Endothelial cell of umbilical vein (primary cell): ENCODE data around the gene ABR.

Experiments used
- EZH2 ChIP-seq: IDR thresholded peaks from 2 replicates; pipeline ENCODE4 v1.6.1; 2012; ENCODE audit warnings: borderline replicate concordance, low read depth, mild to moderate bottlenecking, moderate library complexity, low read length, inconsistent platforms; ENCODE audit not compliant: severe bottlenecking
- FOS ChIP-seq: IDR thresholded peaks from 2 replicates; pipeline ENCODE4 v1.6.1; 2011; ENCODE audit warnings: mild to moderate bottlenecking, low read length, moderate library complexity, borderline replicate concordance; ENCODE audit not compliant: insufficient read depth
- GATA2 ChIP-seq: IDR thresholded peaks from 2 replicates; pipeline ENCODE4 v1.7.0; 2011; ENCODE audit warnings: low read depth, mild to moderate bottlenecking, moderate library complexity, mixed read lengths, low read length; ENCODE audit not compliant: insufficient read length, insufficient read depth
- MYC ChIP-seq: IDR thresholded peaks from one replicate; pipeline ENCODE4 v1.6.1; 2011; ENCODE audit warnings: mild to moderate bottlenecking, low read depth, low read length
- POLR2A ChIP-seq: IDR thresholded peaks from 2 replicates; pipeline ENCODE4 v1.6.1; 2012; ENCODE audit warnings: low read depth, mild to moderate bottlenecking, control low read depth, low read length
- POLR2AphosphoS5 ChIP-seq: IDR thresholded peaks from 2 replicates; pipeline ENCODE4 v1.6.1; 2012; ENCODE audit warnings: low read depth, mild to moderate bottlenecking, control low read depth, low read length, moderate library complexity; ENCODE audit not compliant: insufficient read depth
- TF ChIP-seq, protein P1 (sequence below), 2 donors: IDR thresholded peaks; 1 replicate in 1 of 2; 2 replicates in 1 of 2; pipeline ENCODE4 v1.5.1; 2011; ENCODE audit warnings: low read length in 2 of 2, mild to moderate bottlenecking in 2 of 2, moderate library complexity in 2 of 2, control low read depth in 1 of 2, inconsistent platforms in 1 of 2, low read depth in 1 of 2; ENCODE audit not compliant: insufficient read depth in 1 of 2; ENCODE audit errors: extremely low read depth in 1 of 2
- TF ChIP-seq, protein P2 (sequence below): IDR thresholded peaks from 2 replicates; pipeline ENCODE4 v1.6.1; 2011; ENCODE audit not compliant: insufficient read depth, insufficient read length

DNA sequence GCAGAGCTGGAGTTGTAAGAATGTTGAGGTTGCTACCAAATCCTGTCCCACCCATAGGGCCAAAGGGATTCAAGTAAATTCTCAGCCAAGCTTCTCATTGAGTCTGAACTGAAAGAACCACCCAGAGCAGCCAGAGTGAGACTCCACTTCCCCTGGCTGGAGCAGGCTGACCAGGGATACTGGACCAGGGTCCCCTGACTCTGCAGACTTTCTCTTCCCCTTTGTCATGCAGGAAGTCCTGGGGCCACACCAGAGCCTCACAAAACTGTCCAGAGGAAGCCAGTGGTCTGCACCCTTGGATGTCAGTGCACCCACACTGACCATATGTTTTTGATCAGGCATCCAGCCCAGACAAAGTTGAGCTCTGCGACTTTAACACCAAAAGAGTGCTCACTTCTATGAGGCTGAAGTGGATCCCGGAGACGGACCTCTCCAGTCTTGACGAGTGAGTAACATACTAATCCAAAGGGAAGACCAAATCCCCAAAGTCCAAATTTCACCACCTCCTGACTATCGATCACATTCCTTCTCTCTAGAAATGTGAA is 204.3 kb downstream of the ABR start:
- TF ChIP-seq, protein P1, sequence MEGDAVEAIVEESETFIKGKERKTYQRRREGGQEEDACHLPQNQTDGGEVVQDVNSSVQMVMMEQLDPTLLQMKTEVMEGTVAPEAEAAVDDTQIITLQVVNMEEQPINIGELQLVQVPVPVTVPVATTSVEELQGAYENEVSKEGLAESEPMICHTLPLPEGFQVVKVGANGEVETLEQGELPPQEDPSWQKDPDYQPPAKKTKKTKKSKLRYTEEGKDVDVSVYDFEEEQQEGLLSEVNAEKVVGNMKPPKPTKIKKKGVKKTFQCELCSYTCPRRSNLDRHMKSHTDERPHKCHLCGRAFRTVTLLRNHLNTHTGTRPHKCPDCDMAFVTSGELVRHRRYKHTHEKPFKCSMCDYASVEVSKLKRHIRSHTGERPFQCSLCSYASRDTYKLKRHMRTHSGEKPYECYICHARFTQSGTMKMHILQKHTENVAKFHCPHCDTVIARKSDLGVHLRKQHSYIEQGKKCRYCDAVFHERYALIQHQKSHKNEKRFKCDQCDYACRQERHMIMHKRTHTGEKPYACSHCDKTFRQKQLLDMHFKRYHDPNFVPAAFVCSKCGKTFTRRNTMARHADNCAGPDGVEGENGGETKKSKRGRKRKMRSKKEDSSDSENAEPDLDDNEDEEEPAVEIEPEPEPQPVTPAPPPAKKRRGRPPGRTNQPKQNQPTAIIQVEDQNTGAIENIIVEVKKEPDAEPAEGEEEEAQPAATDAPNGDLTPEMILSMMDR (IDR thresholded peaks at IDR 0.05; ENCODE audit: extremely low read depth in 1 of 2, insufficient read depth in 1 of 2, low read depth in 1 of 2, low read length in 2 of 2), result no peak
- TF ChIP-seq FOS (no peak), MYC (no peak), POLR2AphosphoS5 (no peak), POLR2A (no peak), EZH2 (no peak), GATA2 (no peak)
- TF ChIP-seq, protein P2, sequence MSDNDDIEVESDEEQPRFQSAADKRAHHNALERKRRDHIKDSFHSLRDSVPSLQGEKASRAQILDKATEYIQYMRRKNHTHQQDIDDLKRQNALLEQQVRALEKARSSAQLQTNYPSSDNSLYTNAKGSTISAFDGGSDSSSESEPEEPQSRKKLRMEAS, result no peak
